HFFc6 (cell line): ENCODE results near the gene PLA2R1. TPM values are rescaled to one million over a fixed set of nuclear protein-coding genes. Genes with fewer than 3 reads are reported as not detected.

Source experiments
- DNase-seq: peaks from one replicate; pipeline ENCODE4 v3.0.0-alpha.2; 2018
- H3K27ac Mint-ChIP-seq: 2 replicates; pipeline ENCODE4 v1.8.0; 2020; ENCODE audit warnings: mild to moderate bottlenecking, mixed read lengths
- H3K27me3 Mint-ChIP-seq: 2 replicates; pipeline ENCODE4 v1.8.0; 2021; ENCODE audit warnings: mild to moderate bottlenecking, moderate library complexity, mixed read lengths; ENCODE audit not compliant: insufficient read depth
- H3K36me3 Mint-ChIP-seq: 2 replicates; pipeline ENCODE4 v1.8.0; 2021; ENCODE audit warnings: low read depth, mixed read lengths
- H3K4me1 Mint-ChIP-seq: 2 replicates; pipeline ENCODE4 v1.8.0; 2020; ENCODE audit warnings: low read depth, mixed read lengths
- H3K4me3 Mint-ChIP-seq: 2 replicates; pipeline ENCODE4 v1.8.0; 2020; ENCODE audit warnings: mild to moderate bottlenecking, moderate library complexity, mixed read lengths
- H3K9me3 Mint-ChIP-seq: 2 replicates; pipeline ENCODE4 v1.8.0; 2020; ENCODE audit warnings: mild to moderate bottlenecking, mixed read lengths
- total RNA-seq, 6 experiments: library from RNA; stranded (reverse); fragmentation: NEBNext Ultra II Directional; extraction: Animal tissue kit (Norgen Biotek cat#: 25700); gene quantifications; 2 replicates in 1 of 6; 3 replicates in 5 of 6; pipeline ENCODE4 v1.2.3, GENCODE V29; 2021
- TF ChIP-seq, protein P1 (sequence below): fragments of 200-600 bp; sonication (generic); IDR thresholded peaks from 2 replicates; pipeline ENCODE4 v1.5.0; 2021; ENCODE audit warnings: antibody characterized with exemption, mild to moderate bottlenecking

Gene PLA2R1
- total RNA-seq, 6 experiments from 2014 or later, result 3.2 to 6.3 (median 3.3) TPM

DNA sequence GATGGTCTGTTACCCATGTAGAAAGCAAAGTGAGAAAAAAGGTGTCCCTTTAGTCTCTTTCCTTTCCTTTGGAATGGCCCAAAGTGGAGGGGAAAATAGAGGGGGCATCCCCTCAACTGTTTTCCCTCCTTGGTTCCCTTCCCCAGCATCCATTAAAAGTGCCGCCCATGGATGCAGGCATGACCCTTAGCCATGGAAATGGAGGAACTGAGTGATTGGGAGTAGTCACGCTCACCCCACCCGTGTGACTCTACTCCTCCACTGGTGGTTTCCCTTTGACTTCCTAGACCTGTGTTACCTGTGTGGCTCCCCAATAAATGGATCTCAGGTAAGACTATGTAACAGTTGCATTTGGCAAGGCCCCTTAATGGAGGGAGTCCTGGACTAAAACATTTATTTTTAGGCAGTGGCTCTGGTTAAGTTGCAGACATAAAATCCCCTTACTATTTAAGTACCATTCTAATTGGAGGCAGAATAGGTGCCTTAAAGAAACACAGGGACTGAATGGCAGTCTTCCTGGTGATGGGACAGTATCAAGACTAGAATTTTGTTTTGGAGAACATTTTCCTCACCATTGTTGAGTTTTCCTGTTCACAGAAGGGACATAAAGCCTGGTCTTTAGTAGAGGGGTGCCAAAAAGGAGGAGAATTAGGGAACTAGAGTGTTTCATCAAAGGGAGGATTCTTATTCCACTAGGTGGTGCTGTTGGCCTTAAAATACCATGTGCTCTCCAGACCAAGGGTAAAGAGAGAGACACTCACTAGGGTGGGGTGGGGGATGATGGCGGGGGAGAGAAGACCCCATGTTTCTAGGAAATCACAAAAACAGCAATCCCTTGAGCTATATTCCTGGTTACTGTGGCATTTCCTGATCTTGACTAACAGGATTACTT is 25.7 kb upstream of the PLA2R1 start:
- TF ChIP-seq, protein P1, sequence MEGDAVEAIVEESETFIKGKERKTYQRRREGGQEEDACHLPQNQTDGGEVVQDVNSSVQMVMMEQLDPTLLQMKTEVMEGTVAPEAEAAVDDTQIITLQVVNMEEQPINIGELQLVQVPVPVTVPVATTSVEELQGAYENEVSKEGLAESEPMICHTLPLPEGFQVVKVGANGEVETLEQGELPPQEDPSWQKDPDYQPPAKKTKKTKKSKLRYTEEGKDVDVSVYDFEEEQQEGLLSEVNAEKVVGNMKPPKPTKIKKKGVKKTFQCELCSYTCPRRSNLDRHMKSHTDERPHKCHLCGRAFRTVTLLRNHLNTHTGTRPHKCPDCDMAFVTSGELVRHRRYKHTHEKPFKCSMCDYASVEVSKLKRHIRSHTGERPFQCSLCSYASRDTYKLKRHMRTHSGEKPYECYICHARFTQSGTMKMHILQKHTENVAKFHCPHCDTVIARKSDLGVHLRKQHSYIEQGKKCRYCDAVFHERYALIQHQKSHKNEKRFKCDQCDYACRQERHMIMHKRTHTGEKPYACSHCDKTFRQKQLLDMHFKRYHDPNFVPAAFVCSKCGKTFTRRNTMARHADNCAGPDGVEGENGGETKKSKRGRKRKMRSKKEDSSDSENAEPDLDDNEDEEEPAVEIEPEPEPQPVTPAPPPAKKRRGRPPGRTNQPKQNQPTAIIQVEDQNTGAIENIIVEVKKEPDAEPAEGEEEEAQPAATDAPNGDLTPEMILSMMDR, result peak; percentile 78
- DNase-seq, result no peak
- peaks cover 8% of the 10 kb centered on the region for H3K36me3 Mint-ChIP-seq
- H3K27ac Mint-ChIP-seq, result no peak overlapping the region
- peaks cover 13% of the 10 kb centered on the region for H3K4me1 Mint-ChIP-seq
- no peak overlapping the region for H3K4me3 Mint-ChIP-seq
- peaks cover 2% of the 10 kb centered on the region; the same call in 1 of the 2 replicates for H3K27me3 Mint-ChIP-seq
- peaks cover 42% of the 10 kb centered on the region for H3K9me3 Mint-ChIP-seq

DNA sequence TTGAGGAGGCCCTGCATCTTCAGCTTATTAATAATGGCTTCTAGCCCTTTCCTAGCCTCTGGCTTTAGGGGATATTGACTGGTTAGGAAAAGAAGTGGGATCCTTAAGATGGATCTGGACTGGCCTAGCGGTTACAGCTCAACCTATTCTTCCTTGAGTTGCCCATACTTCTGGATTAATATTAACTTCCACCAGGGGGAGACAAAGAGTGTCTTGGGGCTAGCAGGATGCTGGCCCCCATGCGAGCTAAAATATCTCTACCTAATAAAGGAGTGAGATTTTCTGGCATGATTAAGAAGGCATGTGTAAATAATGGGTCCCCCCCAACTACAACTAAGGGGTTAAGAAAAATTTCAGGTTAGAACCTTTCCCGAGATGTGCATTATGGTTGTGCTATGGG is 23.2 kb upstream of the PLA2R1 start:
- no peak overlapping the region for H3K4me3 Mint-ChIP-seq
- H3K27ac Mint-ChIP-seq, result no peak overlapping the region
- H3K27me3 Mint-ChIP-seq, result peaks cover 6% of the 10 kb centered on the region
- H3K9me3 Mint-ChIP-seq, result peaks cover 42% of the 10 kb centered on the region
- TF ChIP-seq, protein P1, result peak; percentile 66
- DNase-seq, result no peak
- no peaks in the 10 kb centered on the region for H3K4me1 Mint-ChIP-seq
- peaks cover 8% of the 10 kb centered on the region for H3K36me3 Mint-ChIP-seq

DNA sequence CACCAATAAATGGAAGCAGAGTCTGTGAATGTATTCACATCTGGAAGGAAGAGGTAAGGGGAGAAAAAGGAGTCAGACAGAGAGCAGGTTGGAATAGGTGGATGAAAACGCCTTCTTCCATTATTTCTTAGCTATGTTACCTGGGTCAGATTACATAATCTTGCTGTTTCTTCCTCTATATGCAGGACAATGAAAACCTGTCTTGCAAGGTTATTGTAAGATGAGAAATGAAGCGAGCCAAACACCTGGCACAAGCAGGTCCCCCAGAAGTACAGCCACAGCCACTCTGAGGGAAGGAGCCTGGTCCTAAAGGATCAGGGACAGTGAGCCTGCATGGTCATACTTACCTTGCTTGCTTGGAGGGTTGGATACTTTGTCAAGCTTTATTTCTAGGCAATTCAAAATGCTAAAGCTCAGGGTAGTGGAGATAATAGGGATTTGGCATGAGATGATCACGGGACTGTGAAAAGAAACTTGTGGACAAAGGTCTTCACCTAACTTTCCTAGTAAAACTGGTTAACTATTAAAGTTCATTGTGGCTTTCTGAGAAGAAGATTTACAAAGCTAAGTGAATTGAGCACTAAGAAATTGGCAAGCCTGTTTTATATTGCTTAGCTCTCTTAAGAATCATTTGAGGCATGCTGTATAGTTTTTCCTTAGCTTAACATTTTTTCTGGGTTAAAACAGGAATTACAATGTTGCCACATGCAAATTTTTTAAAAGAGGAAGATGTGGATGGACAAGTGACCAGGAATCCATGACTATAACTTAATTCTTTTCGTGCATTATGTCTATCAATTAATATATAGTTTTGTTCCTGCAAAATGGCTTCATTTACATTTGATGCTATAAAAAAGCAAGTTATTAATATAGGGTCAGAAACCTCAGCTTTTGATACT is 15.7 kb upstream of the PLA2R1 start:
- Mint-ChIP-seq H3K4me3 (no peak overlapping the region), H3K27me3 (peaks cover 3% of the 10 kb centered on the region), H3K27ac (no peak overlapping the region), H3K36me3 (no peaks in the 10 kb centered on the region), H3K4me1 (peaks cover 5% of the 10 kb centered on the region; the same call in 1 of the 2 replicates), H3K9me3 (no peaks in the 10 kb centered on the region)
- TF ChIP-seq, protein P1, result no peak
- DNase-seq, result no peak

- peaks cover 7% of the 10 kb centered on the region for H3K27me3 Mint-ChIP-seq
- no peaks in the 10 kb centered on the region for H3K9me3 Mint-ChIP-seq
- TF ChIP-seq, protein P1, result no peak
- no peak overlapping the region for H3K27ac Mint-ChIP-seq
- no peak for DNase-seq
- H3K4me1 Mint-ChIP-seq, result peaks cover 5% of the 10 kb centered on the region; the same call in 1 of the 2 replicates
- H3K4me3 Mint-ChIP-seq, result no peak overlapping the region
- H3K36me3 Mint-ChIP-seq, result no peaks in the 10 kb centered on the region
Observed at GRCh38 chr2:160076914-160077313, 14.5 kb upstream of the PLA2R1 start.

GRCh38 chr2:160076241-160076640 is 13.8 kb upstream of the PLA2R1 start:
- Mint-ChIP-seq H3K36me3 (no peaks in the 10 kb centered on the region), H3K27ac (no peak overlapping the region), H3K4me1 (peaks cover 5% of the 10 kb centered on the region; the same call in 1 of the 2 replicates), H3K4me3 (no peak overlapping the region), H3K9me3 (no peaks in the 10 kb centered on the region), H3K27me3 (peaks cover 7% of the 10 kb centered on the region)
- DNase-seq, result no peak
- TF ChIP-seq, protein P1, result no peak
